K562 (cell line): ENCODE results near the gene SND1. TPM values are rescaled to one million over a fixed set of nuclear protein-coding genes. Genes with fewer than 3 reads are reported as not detected.

Experiments used
- ATAC-seq: fragments of 200-7000 bp; cut with Tn5 transposase; 3 replicates; pipeline ENCODE4 v1.9.1; 2020; ENCODE audit warnings: moderate library complexity
- BruUV-seq: library from RNA; stranded (reverse); fragments of 400-500 nt; replicated peaks from 2 replicates; lab custom pipeline; 2021; lab: Mats Ljungman, UMichigan
- CTCF ChIA-PET: fragments of 300-600 bp; formaldehyde crosslinking; extraction: SDS; loops from one replicate; lab custom pipeline; 2021; ENCODE audit warnings: low intra/inter-chr PET ratio; lab: Yijun Ruan, JAX
- POLR2A ChIA-PET: fragments of 300-600, 350-650 bp; sonication (Branson Sonifier 250); formaldehyde crosslinking; extraction: SDS; loops from one replicate; lab custom pipeline; 2021; ENCODE audit warnings: antibody characterized with exemption, inconsistent platforms; lab: Yijun Ruan, JAX
- DNase-seq, 4 experiments: peaks; one replicate each; pipeline versions ENCODE4 v3.0.0 to v3.0.0-alpha.2; 2011 to 2018; ENCODE audit warnings: low spot score in 3 of 4, mixed read lengths in 3 of 4; ENCODE audit errors: extremely low read depth in 1 of 4
- FAIRE-seq: peaks from 2 replicates; lab custom pipeline; 2011; peaks lifted over from hg19 to GRCh38; lab: Jason Lieb, UNC
- H2AFZ ChIP-seq: 2 replicates; pipeline ENCODE4 v1.6.0; 2011; ENCODE audit warnings: low read depth, low read length, control low read depth, inconsistent platforms
- H3K27ac ChIP-seq: fragments of 200-600 bp; 3 replicates; pipeline ENCODE4 v1.8.0; 2011; ENCODE audit warnings: low read depth, mild to moderate bottlenecking, control low read depth, inconsistent platforms, low read length, moderate library complexity, mixed read lengths; ENCODE audit errors: extremely low read depth
- H3K27me3 ChIP-seq, 2 experiments: fragments of 300-600 bp in 1 of 2; 2 replicates in 1 of 2; 3 replicates in 1 of 2; pipeline versions ENCODE4 v1.6.0 to v1.8.0; 2011; ENCODE audit warnings: inconsistent platforms in 2 of 2, low read length in 2 of 2, mild to moderate bottlenecking in 1 of 2, mixed read lengths in 1 of 2, moderate library complexity in 1 of 2; ENCODE audit not compliant: control insufficient read depth in 2 of 2, insufficient read depth in 2 of 2
- H3K36me3 ChIP-seq: fragments of 300-600 bp; 3 replicates; pipeline ENCODE4 v1.8.0; 2011; ENCODE audit warnings: mild to moderate bottlenecking, low read length, inconsistent platforms; ENCODE audit not compliant: control insufficient read depth, insufficient read depth
- H3K4me1 ChIP-seq, 2 experiments: fragments of 200-600 bp in 1 of 2; replicated peaks in 1 of 2; 2 replicates in 1 of 2; 3 replicates in 1 of 2; pipeline versions ENCODE4 v1.5.1 to v1.8.0; 2011; ENCODE audit warnings: inconsistent platforms in 2 of 2, low read length in 2 of 2, mild to moderate bottlenecking in 1 of 2, mixed read lengths in 1 of 2, moderate library complexity in 1 of 2; ENCODE audit not compliant: control insufficient read depth in 2 of 2, insufficient read depth in 2 of 2
- H3K4me2 ChIP-seq: 2 replicates; pipeline ENCODE4 v1.6.1; 2011; ENCODE audit warnings: low read length, control low read depth, inconsistent platforms, mixed read lengths; ENCODE audit not compliant: insufficient read depth
- H3K4me3 ChIP-seq: fragments of 200-600 bp; sonication (generic), shearing (Covaris generic); 2 replicates; pipeline ENCODE4 v1.5.1; 2016; ENCODE audit warnings: control low read depth, inconsistent platforms
- H3K79me2 ChIP-seq: fragments of 200-600 bp; 3 replicates; pipeline ENCODE4 v1.8.0; 2011; ENCODE audit warnings: low read length, inconsistent platforms; ENCODE audit not compliant: control insufficient read depth, insufficient read depth
- H3K9ac ChIP-seq, 2 experiments: 2 replicates each; pipeline versions ENCODE4 v1.6.0 to v1.6.1; 2011; ENCODE audit warnings: low read depth in 2 of 2, low read length in 2 of 2, control low read depth in 1 of 2, inconsistent platforms in 1 of 2, mild to moderate bottlenecking in 1 of 2, mixed read lengths in 1 of 2; ENCODE audit not compliant: insufficient read depth in 1 of 2
- H3K9me1 ChIP-seq: one replicate; pipeline ENCODE4 v1.6.0; 2011; ENCODE audit warnings: inconsistent platforms, mild to moderate bottlenecking, low read length, moderate library complexity; ENCODE audit not compliant: control insufficient read depth, insufficient read depth
- H3K9me3 ChIP-seq: replicated peaks from 2 replicates; pipeline ENCODE4 v1.5.1; 2011; ENCODE audit warnings: low read depth, low read length, inconsistent platforms; ENCODE audit not compliant: control insufficient read depth, insufficient read depth
- H4K20me1 ChIP-seq: replicated peaks from 2 replicates; pipeline ENCODE4 v1.6.1; 2011; ENCODE audit warnings: low read length, inconsistent platforms, mixed read lengths; ENCODE audit not compliant: control insufficient read depth, insufficient read depth
- CHD2 ChIP-seq: IDR thresholded peaks from 2 replicates; pipeline ENCODE4 v1.6.1; 2011; ENCODE audit warnings: low read depth, low read length
- CREB1 ChIP-seq, 2 experiments: sonication (generic) in 1 of 2; formaldehyde crosslinking in 1 of 2; IDR thresholded peaks; 2 replicates each; pipeline versions ENCODE4 v1.6.1 to v1.8.0; 2012 to 2022; ENCODE audit warnings: inconsistent platforms in 1 of 2, mild to moderate bottlenecking in 1 of 2, missing genetic modification reagents in 1 of 2, moderate library complexity in 1 of 2
- CXXC5 ChIP-seq: fragments of 250-450 bp; sonication (Bioruptor Pico); IDR thresholded peaks from 2 replicates; pipeline ENCODE4 v1.8.0; 2022; ENCODE audit warnings: inconsistent platforms, mild to moderate bottlenecking, moderate library complexity
- DLX4 ChIP-seq: fragments of 250-450 bp; sonication (Bioruptor Pico); IDR thresholded peaks from 2 replicates; pipeline ENCODE4 v1.6.1; 2021; ENCODE audit warnings: mild to moderate bottlenecking
- EP400 ChIP-seq: fragments of 450-650 bp; IDR thresholded peaks from 2 replicates; pipeline ENCODE4 v1.6.1; 2017; ENCODE audit warnings: antibody characterized with exemption, mild to moderate bottlenecking, moderate library complexity
- ETV5 ChIP-seq: sonication (generic); formaldehyde crosslinking; IDR thresholded peaks from 2 replicates; pipeline ENCODE4 v1.4.0; 2020; ENCODE audit warnings: low read depth, mild to moderate bottlenecking, missing genetic modification reagents
- HDAC6 ChIP-seq: IDR thresholded peaks from 2 replicates; pipeline ENCODE4 v1.6.1; 2012; ENCODE audit warnings: low read depth, mild to moderate bottlenecking, control low read depth, inconsistent platforms, low read length, moderate library complexity
- HNRNPH1 ChIP-seq: fragments of 200-400 bp; formaldehyde crosslinking; optimal IDR thresholded peaks from 2 replicates; pipeline ENCODE3; 2017; ENCODE audit warnings: low read depth, mild to moderate bottlenecking, low read length, moderate library complexity
- IFI16 ChIP-seq: fragments of 250-450 bp; sonication (Bioruptor Pico); IDR thresholded peaks from 2 replicates; pipeline ENCODE4 v2.1.2; 2022; ENCODE audit warnings: mild to moderate bottlenecking, inconsistent platforms
- KDM5B ChIP-seq: fragments of 200-600 bp; sonication (generic); IDR thresholded peaks from 2 replicates; pipeline ENCODE4 v1.6.1; 2012; ENCODE audit warnings: low read depth, mild to moderate bottlenecking, moderate library complexity, low read length, control low read depth, inconsistent platforms; ENCODE audit not compliant: insufficient replicate concordance
- MTA3 ChIP-seq: fragments of 450-650 bp; formaldehyde crosslinking; IDR thresholded peaks from 2 replicates; pipeline ENCODE4 v1.6.1; 2017; ENCODE audit warnings: mild to moderate bottlenecking, borderline replicate concordance
- PRDM10 ChIP-seq: fragments of 450-650 bp; IDR thresholded peaks from 2 replicates; pipeline ENCODE4 v1.6.1; 2018; ENCODE audit not compliant: partially characterized antibody
- SMAD1 ChIP-seq: fragments of 150-350 bp; IDR thresholded peaks from 2 replicates; pipeline ENCODE4 v1.6.1; 2014; ENCODE audit warnings: low read length, low read depth; ENCODE audit not compliant: partially characterized antibody
- ZNF121 ChIP-seq: sonication (generic); formaldehyde crosslinking; conservative IDR thresholded peaks from 2 replicates; pipeline ENCODE4 v1.8.0; 2022; ENCODE audit warnings: missing genetic modification reagents
- ZNF143 ChIP-seq: sonication (generic); formaldehyde crosslinking; IDR thresholded peaks from 2 replicates; pipeline ENCODE4 v1.9.0; 2022; ENCODE audit warnings: mild to moderate bottlenecking, missing genetic modification reagents
- ZNF507 ChIP-seq: conservative IDR thresholded peaks from 2 replicates; pipeline ENCODE4 v1.6.1; 2017; ENCODE audit warnings: missing genetic modification characterization, missing compliant biosample characterization
- ZNF561 ChIP-seq: fragments of 450-650 bp; formaldehyde crosslinking; conservative IDR thresholded peaks from 2 replicates; pipeline ENCODE4 v1.4.0; 2020; ENCODE audit warnings: mild to moderate bottlenecking, moderate library complexity
- ZNF696 ChIP-seq: fragments of 250-450 bp; sonication (Bioruptor Pico); conservative IDR thresholded peaks from 2 replicates; pipeline ENCODE4 v1.4.0; 2020; ENCODE audit warnings: mild to moderate bottlenecking, moderate library complexity
- ZSCAN32 ChIP-seq: fragments of 450-650 bp; formaldehyde crosslinking; IDR thresholded peaks from 2 replicates; pipeline ENCODE4 v1.4.0; 2020; ENCODE audit warnings: mild to moderate bottlenecking, moderate library complexity
- WGBS: fragments of 100-300 bp; shearing (Covaris generic); methylation state at CpG from one replicate; pipeline ENCODE4 v1.1.6; 2016; ENCODE audit warnings: low coverage, mixed read lengths; ENCODE audit not compliant: insufficient coverage; ENCODE audit errors: missing lambda C conversion rate; 5-methylcytosine and 5-hydroxymethylcytosine counted together
- in situ Hi-C: fragments of 300-500 bp; cut with MboI; formaldehyde crosslinking; loops from 4 replicates; pipeline ENCODE4 v1.15.0; 2018; ENCODE audit warnings: inconsistent platforms, mixed read lengths
- intact Hi-C: fragments of 100-400 bp; cut with micrococcal nuclease; formaldehyde crosslinking; loops from 2 replicates; pipeline ENCODE4 v1.14.2; 2022
- polyA plus RNA-seq, 8 experiments: library from polyadenylated mRNA; depleted of rRNA in 4 of 8; stranded (reverse) in 5 of 8; unstranded in 3 of 8; fragments of >200 nt; fragmentation: Nextera tagmentation in 2 of 8; fragmentation: Illumina TruSeq in 1 of 8; extraction: Ambion mirVana in 2 of 8; extraction: Trizol in 1 of 8; gene quantifications; 2 replicates each; pipeline versions ENCODE4 v1.2.1 to v1.2.3, GENCODE V29; 2011 to 2014; ENCODE audit warnings: inconsistent platforms in 1 of 8, missing spikeins in 1 of 8
- total RNA-seq, 7 experiments: library from RNA; depleted of rRNA in 6 of 7; stranded (reverse); fragments of >200 nt in 6 of 7; fragmentation: Illumina TruSeq in 2 of 7; extraction: Trizol in 2 of 7; gene quantifications; 2 replicates each; pipeline versions ENCODE4 v1.2.1 to v1.2.3, GENCODE V29; 2011 to 2021; ENCODE audit warnings: low replicate concordance in 1 of 7
- TF ChIP-seq, protein P1 (sequence below): fragments of 450-650 bp; IDR thresholded peaks from 2 replicates; pipeline ENCODE4 v1.6.1; 2016; ENCODE audit warnings: missing biosample characterization, missing genetic modification characterization

Gene SND1
- total and polyA plus RNA-seq, 9 of the 15 experiments (the other 6 are each of a cell fraction or from before 2014, with no cell fraction given), result 46.5 to 307 (median 191) TPM

GRCh38 chr7:127980901-127981300 is 328.9 kb downstream of the SND1 start:
- BruUV-seq, result no TSS peak
- peaks cover 39% of the 10 kb centered on the region for H3K36me3 ChIP-seq
- ChIA-PET POLR2A (interaction anchor here (1.5 to 3.4 kb wide), 2 partner anchors 12 to 25 kb away, joined by 3 to 12 read pairs; no protein-coding TSS in a partner anchor), CTCF (no interaction called here)
- H3K27ac ChIP-seq, result no peak overlapping the region
- H3K9me3 ChIP-seq, result peaks cover 8% of the 10 kb centered on the region; the same call in 1 of the 2 replicates
- no peak overlapping the region for H3K9ac ChIP-seq
- H3K79me2 ChIP-seq, result peaks cover 14% of the 10 kb centered on the region
- no peaks in the 10 kb centered on the region for H3K9me1 ChIP-seq
- no peak for FAIRE-seq
- H3K4me1 ChIP-seq, result peaks cover 4 to 26% of the 10 kb centered on the region in 2 experiments
- no peaks in the 10 kb centered on the region for H4K20me1 ChIP-seq
- no peak overlapping the region for H3K4me2 ChIP-seq
- in situ Hi-C loops, result no loop called here
- intact Hi-C loops, result no loop called here
- no peak overlapping the region for H3K4me3 ChIP-seq
- H3K27me3 ChIP-seq, result no peaks in the 10 kb centered on the region
- ATAC-seq, result no peak
- H2AFZ ChIP-seq, result no peak overlapping the region
- TF ChIP-seq CREB1 (IDR thresholded peaks at IDR 0.05) (no peak), CREB1 (CRISPR knock-in tag; IDR thresholded peaks at IDR 0.05) (no peak), HDAC6 (no peak), ZSCAN32 (CRISPR knock-in tag) (no peak), ZNF143 (CRISPR knock-in tag) (no peak), IFI16 (CRISPR knock-in tag) (no peak), ZNF507 (tag) (no peak), ZNF696 (CRISPR knock-in tag) (no peak), MTA3 (no peak), DLX4 (CRISPR knock-in tag) (no peak), PRDM10 (no peak), KDM5B (no peak), ZNF561 (CRISPR knock-in tag) (no peak), ETV5 (no peak), SMAD1 (no peak), ZNF121 (CRISPR knock-in tag) (no peak), HNRNPH1 (no peak), EP400 (no peak), CXXC5 (no peak), CHD2 (no peak)
- TF ChIP-seq, protein P1, sequence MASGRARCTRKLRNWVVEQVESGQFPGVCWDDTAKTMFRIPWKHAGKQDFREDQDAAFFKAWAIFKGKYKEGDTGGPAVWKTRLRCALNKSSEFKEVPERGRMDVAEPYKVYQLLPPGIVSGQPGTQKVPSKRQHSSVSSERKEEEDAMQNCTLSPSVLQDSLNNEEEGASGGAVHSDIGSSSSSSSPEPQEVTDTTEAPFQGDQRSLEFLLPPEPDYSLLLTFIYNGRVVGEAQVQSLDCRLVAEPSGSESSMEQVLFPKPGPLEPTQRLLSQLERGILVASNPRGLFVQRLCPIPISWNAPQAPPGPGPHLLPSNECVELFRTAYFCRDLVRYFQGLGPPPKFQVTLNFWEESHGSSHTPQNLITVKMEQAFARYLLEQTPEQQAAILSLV, result no peak
- no peak for DNase-seq
- WGBS, result 73% methylated on average over 1 of the region's 1 CpG
